Hematopoietic multipotent progenitor cell treated with erythropoietin and hydrocortisone succinate and interleukin-3 and kit ligand, for 6 days (in vitro differentiated cells): ENCODE data around the gene RASL11B.
"Not testable (repeated sequence)": the region's sequence is repeated elsewhere in the genome, so short reads cannot be mapped to it uniquely, and the experiment has no call there.

Experiments used
- DNase-seq: peaks from one replicate; pipeline ENCODE4 v3.0.0-alpha.2; 2015

Gene RASL11B

DNA sequence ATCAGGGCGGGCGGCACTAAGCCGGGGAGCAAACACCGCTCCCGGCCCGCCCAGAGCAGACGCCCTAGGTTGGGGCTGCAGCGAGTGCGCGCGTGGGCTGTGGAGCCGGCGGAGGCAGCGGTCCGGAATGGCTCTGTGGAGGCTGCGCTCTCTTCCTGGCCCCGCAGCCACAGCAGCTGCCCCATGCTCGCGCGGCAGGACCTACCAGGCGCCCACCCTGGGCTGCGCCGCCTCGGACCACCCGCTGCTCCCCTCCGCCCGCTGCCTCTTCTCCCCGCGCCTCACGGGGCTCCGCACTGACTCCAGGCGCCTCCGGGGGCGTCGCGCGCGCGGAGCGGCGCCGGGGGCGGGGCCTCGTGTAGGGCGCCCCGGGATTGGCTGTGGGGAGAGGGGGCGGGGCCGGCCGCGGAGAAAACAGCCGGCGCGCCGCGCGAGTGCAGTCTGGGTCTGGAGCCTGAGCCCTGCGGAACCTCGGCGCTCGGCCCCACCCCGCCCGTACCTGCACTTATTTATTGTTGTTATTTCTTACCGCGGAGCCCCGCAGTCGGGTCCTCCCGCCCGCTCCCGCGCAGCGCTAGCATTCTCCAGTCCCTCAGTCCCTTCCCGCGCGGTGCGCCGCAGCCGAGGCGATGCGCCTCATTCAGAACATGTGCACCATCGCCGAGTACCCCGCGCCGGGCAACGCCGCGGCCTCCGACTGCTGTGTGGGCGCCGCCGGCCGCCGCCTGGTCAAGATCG is at the start of gene RASL11B:
Gene RASL11B, plus strand, starts transcription at position 439 of the 738 bp plus-strand sequence. Its CDS starts 191 bp downstream, at position 630.
- peak; percentile 84 for DNase-seq

DNA sequence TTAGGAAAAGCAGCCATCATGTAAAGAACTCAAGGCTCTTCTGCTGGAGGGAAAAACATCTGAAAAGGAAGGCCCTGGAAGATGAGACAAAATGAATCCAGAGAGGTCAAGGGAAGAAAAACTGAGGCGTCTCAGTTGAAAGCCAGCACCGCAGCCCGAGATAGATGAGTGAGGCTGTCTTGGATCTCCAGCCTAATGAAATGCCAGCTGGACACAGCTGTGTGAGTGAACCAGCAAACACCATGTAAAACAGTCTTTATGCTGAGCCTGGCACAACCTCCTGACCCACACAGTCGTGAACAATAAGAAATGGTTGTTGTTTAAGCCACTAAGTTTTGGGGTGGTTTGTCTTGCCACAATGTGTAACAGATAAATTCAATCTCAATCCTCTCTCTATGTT is 48.6 kb upstream of the RASL11B start:
- no peak for DNase-seq

- no peak for DNase-seq
Observed at GRCh38 chr4:52822583-52822971, 39.5 kb upstream of the RASL11B start.

GRCh38 chr4:52822972-52823701 is 39.0 kb upstream of the RASL11B start:
- DNase-seq, result no peak

GRCh38 chr4:52823702-52824092 is 38.4 kb upstream of the RASL11B start:
- DNase-seq, result no peak

- DNase-seq, result no peak
Observed at GRCh38 chr4:52824270-52824602, 37.9 kb upstream of the RASL11B start.

GRCh38 chr4:52824603-52825459 is 37.3 kb upstream of the RASL11B start:
- DNase-seq, result no peak

DNA sequence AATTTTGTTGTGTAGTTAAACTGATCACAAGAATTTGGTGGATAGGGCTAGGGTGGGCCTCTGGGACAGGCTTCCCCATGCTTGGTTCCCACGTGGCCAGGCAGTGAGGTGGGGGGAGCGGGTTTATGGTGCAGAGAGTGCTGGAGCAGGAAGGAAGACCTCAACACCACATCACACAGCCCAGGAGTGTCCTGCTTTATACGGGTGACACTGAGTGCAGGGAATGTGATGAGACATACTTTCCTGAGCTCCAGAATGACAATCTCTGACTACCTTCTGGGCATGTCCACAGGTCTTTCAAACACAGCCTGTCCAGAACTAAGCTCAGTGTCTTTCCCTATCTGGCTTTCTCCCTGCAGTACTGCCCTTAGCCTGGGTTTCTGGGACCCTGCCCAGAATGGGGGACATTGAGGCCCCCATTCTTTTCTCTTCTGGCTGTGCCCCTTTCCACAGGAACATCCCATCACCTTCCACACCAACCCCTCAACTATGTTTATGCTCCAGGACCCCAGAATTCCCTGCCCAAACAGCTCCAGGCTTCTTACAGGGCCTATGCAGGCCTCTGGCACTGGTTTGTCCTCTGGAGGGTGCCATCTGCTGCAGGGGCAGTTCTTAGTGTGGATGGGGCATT is 36.5 kb upstream of the RASL11B start:
- DNase-seq, result no peak

- DNase-seq, result no peak
Observed at GRCh38 chr4:52833941-52834525, 28.1 kb upstream of the RASL11B start.

- DNase-seq, result not testable (repeated sequence)
Observed at GRCh38 chr4:52834641-52835456, 27.3 kb upstream of the RASL11B start.

GRCh38 chr4:52836120-52836519 is 26.0 kb upstream of the RASL11B start:
- no peak for DNase-seq

DNA sequence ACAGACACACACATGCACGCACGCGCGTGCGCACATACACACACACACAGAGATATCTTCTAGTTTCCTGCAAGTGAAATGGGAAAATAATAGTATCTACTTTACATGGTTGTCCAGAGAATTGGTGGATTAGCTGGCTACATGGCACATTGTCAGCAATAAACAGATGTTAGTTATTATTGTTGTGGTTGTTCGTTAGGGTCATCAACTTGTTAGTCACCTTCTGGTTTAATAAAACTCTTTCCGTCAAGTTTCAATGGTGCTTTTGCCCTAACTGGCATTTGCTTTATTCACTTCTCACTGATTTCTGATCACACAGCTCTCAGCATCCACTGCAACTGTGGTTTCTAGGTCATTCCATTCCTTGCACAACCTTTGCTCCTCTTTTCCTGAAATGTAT is 25.4 kb upstream of the RASL11B start:
- no peak for DNase-seq

- DNase-seq, result no peak
Observed at GRCh38 chr4:52837716-52838558, 24.2 kb upstream of the RASL11B start.

GRCh38 chr4:52838729-52839586 is 23.2 kb upstream of the RASL11B start:
- no peak for DNase-seq

GRCh38 chr4:52840531-52841370 is 21.4 kb upstream of the RASL11B start:
- no peak for DNase-seq

DNA sequence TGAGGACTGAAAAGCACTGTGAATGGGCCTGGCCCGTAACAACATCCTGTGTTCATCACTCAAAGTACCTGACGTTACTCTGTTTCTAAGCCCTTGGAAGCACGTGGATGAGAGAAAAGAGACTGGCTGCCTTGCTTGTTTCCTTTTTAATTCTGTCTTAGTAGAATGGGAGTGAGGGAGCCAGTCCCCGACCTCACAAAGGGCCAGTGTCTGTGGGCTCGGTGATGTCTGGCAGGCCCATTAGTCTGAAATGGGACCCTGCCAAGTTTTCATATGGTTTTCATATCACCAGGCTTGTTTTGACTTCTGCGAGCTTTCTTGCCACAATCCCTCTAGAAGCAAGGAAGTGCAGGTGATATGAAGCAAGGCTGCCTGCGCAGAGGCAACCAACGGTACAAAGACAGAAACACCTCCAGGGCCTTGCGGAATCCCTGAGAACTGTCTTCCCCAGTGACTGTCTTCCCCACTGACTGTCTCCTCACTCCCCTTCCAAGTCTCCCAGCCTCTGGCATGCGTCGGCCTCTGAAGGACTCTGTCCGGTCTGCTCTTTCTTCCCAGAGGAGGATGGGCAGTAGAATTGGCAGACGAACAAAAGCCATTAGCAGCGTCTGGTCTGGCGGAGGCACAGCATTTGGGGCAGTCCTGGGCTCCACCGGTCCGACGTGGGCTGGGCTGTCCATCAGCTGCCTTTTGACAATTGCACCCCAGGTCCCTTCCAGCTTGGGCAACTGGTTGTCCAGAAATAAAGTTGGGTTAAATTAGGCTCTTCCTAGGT is 20.2 kb upstream of the RASL11B start:
- no peak for DNase-seq

- DNase-seq, result no peak
Observed at GRCh38 chr4:52842792-52843191, 19.3 kb upstream of the RASL11B start.

GRCh38 chr4:52843351-52843750 is 18.8 kb upstream of the RASL11B start:
- DNase-seq, result no peak
